ENCODE results near the gene C4BPA. TPM values are rescaled to one million over a fixed set of nuclear protein-coding genes. Genes with fewer than 3 reads are reported as not detected.

The C4BPA gene
- total RNA-seq, 2 donors from 2014 or later, result 1.9 to 2.3 TPM

Other genes starting within 250 kb of the C4BPA start
- gene IL20, start 238.6 kb upstream of the C4BPA start, total RNA-seq, result not detected
- not detected for gene IL24, start 206.8 kb upstream of the C4BPA start, total RNA-seq
- gene FCMR, start 182.3 kb upstream of the C4BPA start, total RNA-seq, result 1 to 10 TPM; 2.3 to 2.7 TPM
- over 10,000 TPM in 1 of 2 donors, 1,000 to 10,000 TPM in 1; 7,504 to 12,164 TPM for gene PIGR, start 157.8 kb upstream of the C4BPA start, total RNA-seq
- gene FCAMR, start 133.8 kb upstream of the C4BPA start, total RNA-seq, result 1 to 10 TPM in 1 of 2 donors, under 1 TPM in 1; 0.56 to 4.5 TPM
- gene C1orf116, start 71.5 kb upstream of the C4BPA start, total RNA-seq, result 10 to 100 TPM; 12.0 to 25.5 TPM
- 1 to 10 TPM; 5.7 to 8.0 TPM for gene YOD1, start 53.0 kb upstream of the C4BPA start, total RNA-seq
- gene PFKFB2, start 51.0 kb upstream of the C4BPA start, total RNA-seq, result 10 to 100 TPM; 52.1 to 88.5 TPM
- gene C4BPB, start 15.4 kb upstream of the C4BPA start, total RNA-seq, result 1 to 10 TPM; 5.0 to 9.6 TPM
- gene CD55, start 217.4 kb downstream of the C4BPA start, total RNA-seq, result 10 to 100 TPM; 49.4 to 70.7 TPM

Data from colonic mucosa (tissue), 2 donors.